Right lobe of liver (tissue), 4 donors: ENCODE results near the gene VARS2.

Experiments used
- CTCF ChIP-seq, 4 donors: fragments of 200-600 bp in 3 of 4; fragments of 450-650 bp in 1 of 4; IDR thresholded peaks; one replicate each; pipeline versions ENCODE4 v1.5.1 to v1.8.0; 2016 to 2022; ENCODE audit warnings: antibody characterized with exemption in 4 of 4, mild to moderate bottlenecking in 2 of 4
- POLR2A ChIP-seq: fragments of 450-650 bp; IDR thresholded peaks from one replicate; pipeline ENCODE4 v1.6.1; 2017; ENCODE audit warnings: antibody characterized with exemption, mild to moderate bottlenecking
- donor health status: DM: no; HTN: no; CAD: no.
- donor health status: DM: no; HTN: no; CAD: no.
- donor health status: DM: no; HTN: yes; CAD: no.

DNA sequence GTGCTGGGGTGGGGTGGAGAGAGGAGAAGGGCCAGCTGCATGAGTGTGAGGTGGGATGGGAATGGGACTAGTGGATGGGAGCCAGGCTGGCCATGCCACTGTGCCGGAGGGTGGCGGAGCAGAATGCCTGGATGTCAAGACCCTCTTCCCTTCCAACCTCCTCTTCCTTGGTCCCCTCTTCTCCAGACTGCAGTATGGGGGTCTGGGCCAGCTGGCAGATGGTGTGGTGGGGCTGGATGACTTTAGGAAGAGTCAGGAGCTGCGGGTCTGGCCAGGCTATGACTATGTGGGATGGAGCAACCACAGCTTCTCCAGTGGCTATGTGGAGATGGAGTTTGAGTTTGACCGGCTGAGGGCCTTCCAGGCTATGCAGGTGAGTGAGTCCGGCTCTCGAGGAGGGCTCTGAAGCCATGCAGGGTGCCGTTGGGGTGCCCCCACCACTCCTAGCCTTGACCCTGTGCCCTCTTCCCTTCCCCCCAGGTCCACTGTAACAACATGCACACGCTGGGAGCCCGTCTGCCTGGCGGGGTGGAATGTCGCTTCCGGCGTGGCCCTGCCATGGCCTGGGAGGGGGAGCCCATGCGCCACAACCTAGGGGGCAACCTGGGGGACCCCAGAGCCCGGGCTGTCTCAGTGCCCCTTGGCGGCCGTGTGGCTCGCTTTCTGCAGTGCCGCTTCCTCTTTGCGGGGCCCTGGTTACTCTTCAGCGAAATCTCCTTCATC lies 22.1 kb upstream of the VARS2 start:
- TF ChIP-seq POLR2A = no peak
- TF ChIP-seq CTCF (IDR thresholded peaks at IDR 0.05) = no peak
